HCT116 (cell line): ENCODE results near the gene DCAF5. TPM values are rescaled to one million over a fixed set of nuclear protein-coding genes. Genes with fewer than 3 reads are reported as not detected.

Experiments used
- ATAC-seq: fragments of 200-7000 bp; cut with Tn5 transposase; 2 replicates; pipeline ENCODE4 v1.9.1; 2020; ENCODE audit warnings: mild to moderate bottlenecking, moderate library complexity
- BruUV-seq: library from RNA; stranded (reverse); fragments of 400-500 nt; replicated peaks from 2 replicates; lab custom pipeline; 2021; lab: Mats Ljungman, UMichigan
- CTCF ChIA-PET: fragments of 300-600 bp; sonication (Branson Sonifier 250); formaldehyde crosslinking; loops from one replicate; lab custom pipeline; 2021; ENCODE audit warnings: antibody characterized with exemption; lab: Charles Lee
- POLR2A ChIA-PET: fragments of 300-600, 350-600 bp; sonication (Branson Sonifier 250); formaldehyde crosslinking; loops from one replicate; lab custom pipeline; 2021; ENCODE audit warnings: antibody characterized with exemption; lab: Charles Lee
- RAD21 ChIA-PET, 2 experiments: fragments of 300-600 bp; sonication (Branson Sonifier 250); formaldehyde crosslinking; loops; one replicate each; lab custom pipeline; 2023; ENCODE audit warnings: low total read pairs in 2 of 2; ENCODE audit not compliant: uncharacterized antibody in 2 of 2, unreplicated experiment in 2 of 2, low non-redundant PET in 1 of 2; lab: Charles Lee
- DNase-seq: peaks from one replicate; pipeline ENCODE4 v3.0.0-alpha.2; 2010; ENCODE audit warnings: low read depth, low spot score
- H2AFZ ChIP-seq: fragments of 200-600 bp; shearing (Covaris generic), sonication (generic); 2 replicates; pipeline ENCODE4 v1.6.1; 2017; ENCODE audit warnings: low read depth, mixed run types, mixed read lengths, antibody characterized with exemption, low read length; ENCODE audit not compliant: poor library complexity, severe bottlenecking
- H3K27ac ChIP-seq: 2 replicates; pipeline ENCODE4 v1.5.1; 2012; ENCODE audit warnings: low read depth, low read length
- H3K27me3 ChIP-seq: fragments of 200-600 bp; sonication (generic); 2 replicates; pipeline ENCODE4 v1.6.1; 2016; ENCODE audit warnings: mixed run types, low read length, mixed read lengths; ENCODE audit not compliant: insufficient read depth
- H3K36me3 ChIP-seq, 2 experiments: fragments of 200-500 bp in 1 of 2; fragments of 200-600 bp in 1 of 2; sonication (Bioruptor generic) in 1 of 2; sonication (generic) in 1 of 2; 2 replicates each; pipeline versions ENCODE4 v1.5.1 to v1.6.1; 2014 to 2016; ENCODE audit warnings: low read length in 2 of 2, inconsistent platforms in 1 of 2, mixed read lengths in 1 of 2, mixed run types in 1 of 2; ENCODE audit not compliant: insufficient read depth in 2 of 2, control insufficient read depth in 1 of 2
- H3K4me1 ChIP-seq, 2 experiments: fragments of 200-600 bp in 1 of 2; sonication (generic) in 1 of 2; 2 replicates each; pipeline versions ENCODE4 v1.5.1 to v1.6.1; 2012 to 2017; ENCODE audit warnings: low read length in 2 of 2, inconsistent platforms in 1 of 2, mild to moderate bottlenecking in 1 of 2, mixed read lengths in 1 of 2, mixed run types in 1 of 2, moderate library complexity in 1 of 2; ENCODE audit not compliant: insufficient read depth in 2 of 2, control insufficient read depth in 1 of 2
- H3K4me2 ChIP-seq: fragments of 200-600 bp; sonication (generic); 2 replicates; pipeline ENCODE4 v1.6.1; 2017; ENCODE audit warnings: mixed run types, low read length, mixed read lengths
- H3K4me3 ChIP-seq, 2 experiments: fragments of 200-600 bp in 1 of 2; sonication (generic) in 1 of 2; replicated peaks in 1 of 2; 2 replicates each; pipeline ENCODE4 v1.5.1; 2011 to 2016; ENCODE audit warnings: low read length in 2 of 2, control low read depth in 1 of 2, low read depth in 1 of 2, mild to moderate bottlenecking in 1 of 2, mixed read lengths in 1 of 2, mixed run types in 1 of 2
- H3K79me2 ChIP-seq: fragments of 200-600 bp; sonication (generic); 2 replicates; pipeline ENCODE4 v1.6.1; 2017; ENCODE audit warnings: mild to moderate bottlenecking, mixed run types, low read length, moderate library complexity, mixed read lengths; ENCODE audit not compliant: insufficient read depth
- H3K9ac ChIP-seq: fragments of 200-600 bp; sonication (generic); 2 replicates; pipeline ENCODE4 v1.6.1; 2016; ENCODE audit warnings: low read length, mixed read lengths
- H3K9me2 ChIP-seq: fragments of 200-600 bp; sonication (generic), shearing (Covaris generic); 2 replicates; pipeline ENCODE4 v1.6.1; 2017; ENCODE audit warnings: mixed run types, mild to moderate bottlenecking, moderate library complexity; ENCODE audit not compliant: insufficient read depth
- H3K9me3 ChIP-seq, 2 experiments: fragments of 200-500 bp in 1 of 2; fragments of 200-600 bp in 1 of 2; sonication (Bioruptor generic) in 1 of 2; sonication (generic) in 1 of 2; 2 replicates each; pipeline ENCODE4 v1.6.1; 2014 to 2017; ENCODE audit warnings: low read length in 2 of 2, mixed read lengths in 2 of 2, inconsistent platforms in 1 of 2, low read depth in 1 of 2, mild to moderate bottlenecking in 1 of 2, mixed run types in 1 of 2, moderate library complexity in 1 of 2; ENCODE audit not compliant: control insufficient read depth in 1 of 2, insufficient read depth in 1 of 2
- H4K20me1 ChIP-seq: fragments of 200-600 bp; sonication (generic), shearing (Covaris generic); 2 replicates; pipeline ENCODE4 v1.6.1; 2017; ENCODE audit warnings: mixed run types, mild to moderate bottlenecking, moderate library complexity; ENCODE audit not compliant: insufficient read depth
- ATF3 ChIP-seq: IDR thresholded peaks from 2 replicates; pipeline ENCODE4 v1.6.1; 2012
- CBX3 ChIP-seq: IDR thresholded peaks from 2 replicates; pipeline ENCODE4 v1.6.1; 2012; ENCODE audit warnings: low read depth
- CEBPB ChIP-seq: IDR thresholded peaks from 2 replicates; pipeline ENCODE4 v1.6.1; 2012; ENCODE audit warnings: low read depth
- CTCF ChIP-seq, 3 experiments: fragments of 200-600 bp in 1 of 3; sonication (generic) in 1 of 3; IDR thresholded peaks in 2 of 3; conservative IDR thresholded peaks in 1 of 3; 2 replicates each; pipeline ENCODE4 v1.5.1; 2012 to 2017; ENCODE audit warnings: low read depth in 2 of 3, low read length in 2 of 3, antibody characterized with exemption in 1 of 3, borderline replicate concordance in 1 of 3, control low read depth in 1 of 3, mild to moderate bottlenecking in 1 of 3, mixed read lengths in 1 of 3, mixed run types in 1 of 3, moderate library complexity in 1 of 3; ENCODE audit not compliant: insufficient read depth in 1 of 3
- EGR1 ChIP-seq: IDR thresholded peaks from 2 replicates; pipeline ENCODE4 v1.6.1; 2012; ENCODE audit warnings: low read depth
- ELF1 ChIP-seq: IDR thresholded peaks from 2 replicates; pipeline ENCODE4 v1.6.1; 2012; ENCODE audit warnings: low read depth, borderline replicate concordance
- EZH2 ChIP-seq: fragments of 200-600 bp; sonication (generic); IDR thresholded peaks from 2 replicates; pipeline ENCODE4 v1.6.1; 2017; ENCODE audit warnings: antibody characterized with exemption, mixed run types
- EZH2phosphoT487 ChIP-seq: fragments of 200-600 bp; IDR thresholded peaks from 2 replicates; pipeline ENCODE4 v1.6.1; 2018; ENCODE audit warnings: antibody characterized with exemption, borderline replicate concordance
- FOSL1 ChIP-seq: IDR thresholded peaks from 2 replicates; pipeline ENCODE4 v1.6.1; 2012; ENCODE audit warnings: low read depth
- JUND ChIP-seq: IDR thresholded peaks from 2 replicates; pipeline ENCODE4 v1.6.1; 2012
- POLR2A ChIP-seq: IDR thresholded peaks from 2 replicates; pipeline ENCODE4 v1.7.0; 2011; ENCODE audit warnings: borderline replicate concordance; ENCODE audit not compliant: insufficient read depth, insufficient read length; ENCODE audit errors: extremely low read depth
- POLR2AphosphoS5 ChIP-seq: IDR thresholded peaks from 2 replicates; pipeline ENCODE4 v1.6.1; 2011; ENCODE audit warnings: mild to moderate bottlenecking, low read depth, low read length, moderate library complexity
- RAD21 ChIP-seq: IDR thresholded peaks from 2 replicates; pipeline ENCODE4 v1.6.1; 2012; ENCODE audit warnings: low read depth, mild to moderate bottlenecking
- SIN3A ChIP-seq: IDR thresholded peaks from 2 replicates; pipeline ENCODE4 v1.6.1; 2012; ENCODE audit warnings: low read depth
- SRF ChIP-seq: IDR thresholded peaks from 2 replicates; pipeline ENCODE4 v1.6.1; 2012; ENCODE audit warnings: low read depth
- TCF7L2 ChIP-seq: IDR thresholded peaks from 2 replicates; pipeline ENCODE4 v1.7.0; 2011; ENCODE audit warnings: borderline replicate concordance, inconsistent platforms; ENCODE audit not compliant: insufficient read depth, insufficient read length; ENCODE audit errors: extremely low read depth
- YY1 ChIP-seq: IDR thresholded peaks from 2 replicates; pipeline ENCODE4 v1.6.1; 2011; ENCODE audit warnings: low read length, low read depth, moderate library complexity, mild to moderate bottlenecking; ENCODE audit not compliant: insufficient replicate concordance; ENCODE audit errors: extremely low read depth
- ZBTB33 ChIP-seq: IDR thresholded peaks from 2 replicates; pipeline ENCODE4 v1.6.1; 2011; ENCODE audit warnings: mild to moderate bottlenecking, low read length, moderate library complexity; ENCODE audit not compliant: insufficient replicate concordance; ENCODE audit errors: extremely low read depth
- ZFX ChIP-seq: fragments of 450-650 bp; IDR thresholded peaks from 2 replicates; pipeline ENCODE4 v1.6.1; 2017
- intact Hi-C: fragments of 100-400 bp; cut with micrococcal nuclease; formaldehyde crosslinking; loops from 2 replicates; pipeline ENCODE4 v1.10.0; 2022
- total RNA-seq: library from RNA; stranded (reverse); gene quantifications from one replicate; pipeline ENCODE4 v1.2.1, GENCODE V29; 2021; ENCODE audit not compliant: unreplicated experiment
- TF ChIP-seq, protein P1 (sequence below): IDR thresholded peaks from 2 replicates; pipeline ENCODE4 v1.6.1; 2012

The DCAF5 gene
- total RNA-seq, 1 experiment from 2014 or later: 27.1 TPM

- DNase-seq (no peak), ATAC-seq (no peak)
- ChIA-PET POLR2A (no interaction called here), RAD21 (no interaction called here), CTCF (no interaction called here)
- H4K20me1 ChIP-seq: no peaks in the 10 kb centered on the region
- no peak overlapping the region for H2AFZ ChIP-seq
- TF ChIP-seq RAD21 (no peak), EZH2 (no peak), YY1 (no peak), EZH2phosphoT487 (no peak), ATF3 (no peak), CBX3 (no peak), CEBPB (no peak), SRF (no peak), TCF7L2 (no peak), SIN3A (no peak), POLR2AphosphoS5 (no peak), FOSL1 (no peak), POLR2A (no peak), JUND (no peak), CTCF (IDR thresholded peaks at IDR 0.05 in 2 of 3, conservative IDR thresholded peaks at IDR 0.05 in 1 of 3; ENCODE audit: borderline replicate concordance in 1 of 3, insufficient read depth in 1 of 3, low read depth in 2 of 3, low read length in 2 of 3) (no peak), ZBTB33 (no peak), ELF1 (no peak), EGR1 (no peak), ZFX (no peak)
- TF ChIP-seq, protein P1, sequence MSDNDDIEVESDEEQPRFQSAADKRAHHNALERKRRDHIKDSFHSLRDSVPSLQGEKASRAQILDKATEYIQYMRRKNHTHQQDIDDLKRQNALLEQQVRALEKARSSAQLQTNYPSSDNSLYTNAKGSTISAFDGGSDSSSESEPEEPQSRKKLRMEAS: no peak
- H3K27ac ChIP-seq: no peak overlapping the region
- no peak overlapping the region for H3K4me2 ChIP-seq
- no peak overlapping the region for H3K9ac ChIP-seq
- intact Hi-C loops: no loop called here
- H3K9me3 ChIP-seq: no peaks in the 10 kb centered on the region
- H3K4me1 ChIP-seq: peaks cover 4 to 9% of the 10 kb centered on the region in 2 experiments; a peak in 2 of 4 replicates
- H3K9me2 ChIP-seq: no peaks in the 10 kb centered on the region
- H3K36me3 ChIP-seq: peaks cover 2 to 4% of the 10 kb centered on the region in 2 experiments; a peak in 3 of 4 replicates
- BruUV-seq: no TSS peak
- no peak overlapping the region for H3K4me3 ChIP-seq
- no peaks in the 10 kb centered on the region for H3K27me3 ChIP-seq
- H3K79me2 ChIP-seq: no peaks in the 10 kb centered on the region
Observed at GRCh38 chr14:69073429-69073828, 79.5 kb downstream of the DCAF5 start.
